ENCODE results near the gene CGB7. TPM values are rescaled to one million over a fixed set of nuclear protein-coding genes. Genes with fewer than 3 reads are reported as not detected.
A peak's percentile ranks its signal among the peaks of the same experiment; 100 is the strongest.

Gene CGB7
- total and polyA plus RNA-seq, 9 of the 15 experiments (the other 6 are each of a cell fraction or from before 2014, with no cell fraction given), result not detected

- FAIRE-seq, result no peak
- Histone ChIP-seq H4K20me1 (replicated peaks; ENCODE audit: control insufficient read depth, insufficient read depth, low read length) (peaks cover 26% of the 10 kb centered on the region), H3K9ac (ENCODE audit: insufficient read depth in 1 of 2, low read depth in 2 of 2, low read length in 2 of 2) (peak overlapping the region; percentile 94 to 98), H3K36me3 (ENCODE audit: control insufficient read depth, insufficient read depth, low read length) (peaks cover 45% of the 10 kb centered on the region), H3K9me1 (ENCODE audit: control insufficient read depth, insufficient read depth, low read length) (no peaks in the 10 kb centered on the region), H2AFZ (ENCODE audit: low read depth, low read length) (no peak overlapping the region), H3K79me2 (ENCODE audit: control insufficient read depth, insufficient read depth, low read length) (peaks cover 61% of the 10 kb centered on the region), H3K4me1 (replicated peaks in 1 of 2; ENCODE audit: control insufficient read depth in 2 of 2, insufficient read depth in 2 of 2, low read length in 2 of 2) (peaks cover 10 to 34% of the 10 kb centered on the region in 2 experiments; a peak in 4 of 5 replicates), H3K27ac (ENCODE audit: extremely low read depth, low read depth, low read length) (peak overlapping the region; percentile 94), H3K4me3 (peak overlapping the region; percentile 77), H3K27me3 (ENCODE audit: control insufficient read depth in 2 of 2, insufficient read depth in 2 of 2, low read length in 2 of 2) (no peaks in the 10 kb centered on the region), H3K4me2 (ENCODE audit: insufficient read depth, low read length) (peak overlapping the region; percentile 92), H3K9me3 (replicated peaks; ENCODE audit: control insufficient read depth, insufficient read depth, low read depth, low read length) (no peaks in the 10 kb centered on the region)
- no peak for DNase-seq (ENCODE audit: extremely low read depth in 1 of 4, low spot score in 3 of 4)
- BruUV-seq (replicated peaks), result no TSS peak
- ChIA-PET CTCF (ENCODE audit: low intra/inter-chr PET ratio) (no interaction called here), POLR2A (interaction anchor here (1.3 to 2.1 kb wide), 3 partner anchors 9 to 42 kb away, joined by 3 to 9 read pairs (median 6); no protein-coding TSS in a partner anchor)
- ATAC-seq, result no peak
- 2% methylated on average over 11 of the region's 11 CpGs for WGBS (ENCODE audit: insufficient coverage, low coverage, missing lambda C conversion rate)
- in situ Hi-C loops (cut with MboI), result no loop called here
- intact Hi-C loops (cut with micrococcal nuclease), result no loop called here
- TF ChIP-seq MAFG (tag; conservative IDR thresholded peaks at IDR 0.05), result no peak
- TF ChIP-seq BRCA1 (IDR thresholded peaks at IDR 0.05), result no peak
- no peak for TF ChIP-seq BRCA1 (CRISPR knock-in tag; IDR thresholded peaks at IDR 0.05)
- TF ChIP-seq NUFIP1 (IDR thresholded peaks at IDR 0.05; ENCODE audit: partially characterized antibody), result no peak
- no peak for TF ChIP-seq ZNF407 (IDR thresholded peaks at IDR 0.05; ENCODE audit: low read depth)
- TF ChIP-seq SIN3A (IDR thresholded peaks at IDR 0.05; ENCODE audit: borderline replicate concordance in 2 of 2, control insufficient read depth in 1 of 2, low read depth in 2 of 2, low read length in 2 of 2), result 0 out of 4 replicates have a peak, but pooled peaks of 1 of the 2 experiments have one; percentile 1
- TF ChIP-seq ZBTB9 (CRISPR knock-in tag; IDR thresholded peaks at IDR 0.05), result no peak
- no peak for TF ChIP-seq ZFP1 (CRISPR knock-in tag; IDR thresholded peaks at IDR 0.05)
- no peak for TF ChIP-seq TOE1 (IDR thresholded peaks at IDR 0.05; ENCODE audit: borderline replicate concordance)
- no peak for TF ChIP-seq TOE1 (CRISPR knock-in tag; IDR thresholded peaks at IDR 0.05; ENCODE audit: borderline replicate concordance, low read depth)
These were observed 28.7 kb upstream of the CGB7 start for GRCh38 chr19:49086296-49086695.
